Stimulated activated CD4-positive, alpha-beta T cell treated with anti-CD3 and anti-CD28 coated beads, Interleukin-1b, Interleukin-23, amount 100 ng/mL, for 1 hour (primary cell): ENCODE results near the gene ITPKB.
"Not testable (repeated sequence)": the region's sequence is repeated elsewhere in the genome, so short reads cannot be mapped to it uniquely, and the experiment has no call there.

Experiments
- DNase-seq, 2 donors: peaks; one replicate each; pipeline ENCODE4 v3.0.0-alpha.2; 2020; ENCODE audit warnings: low read depth in 2 of 2

Gene ITPKB

GRCh38 chr1:226603022-226603857, 135.8 kb downstream of the ITPKB start:
- DNase-seq = no peak

GRCh38 chr1:226602186-226603021, 136.7 kb downstream of the ITPKB start:
- DNase-seq = no peak

DNA sequence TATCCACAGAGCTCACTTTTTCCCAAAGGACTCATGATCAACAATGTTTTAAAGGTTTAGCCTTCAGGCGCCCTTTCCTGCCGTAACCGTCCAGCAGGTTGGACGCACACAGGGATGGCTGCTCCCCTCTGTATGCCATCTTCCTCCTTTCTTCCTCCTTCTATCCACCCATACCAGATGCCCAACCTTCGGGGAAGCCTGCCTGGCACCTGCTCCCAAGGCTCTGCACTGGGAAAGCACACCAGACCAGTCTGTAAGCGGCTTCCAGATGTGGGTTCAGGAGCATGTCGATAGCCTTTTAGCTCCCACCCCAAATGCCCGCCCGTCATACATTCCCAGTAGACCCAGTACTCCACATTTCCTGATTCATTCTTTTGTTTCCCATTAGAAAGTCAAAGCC, 137.6 kb downstream of the ITPKB start:
- no peak for DNase-seq

- DNase-seq = no peak
Measured at GRCh38 chr1:226600254-226600653, 138.8 kb downstream of the ITPKB start.

- no peak for DNase-seq
Measured at GRCh38 chr1:226599636-226600238, 139.3 kb downstream of the ITPKB start.

GRCh38 chr1:226598955-226599354, 140.1 kb downstream of the ITPKB start:
- not testable (repeated sequence) for DNase-seq

- no peak for DNase-seq
Measured at GRCh38 chr1:226598455-226598849, 140.6 kb downstream of the ITPKB start.

- DNase-seq = no peak
Measured at GRCh38 chr1:226597616-226598454, 141.2 kb downstream of the ITPKB start.

GRCh38 chr1:226596531-226597165, 142.4 kb downstream of the ITPKB start:
- no peak for DNase-seq

GRCh38 chr1:226593541-226593940, 145.5 kb downstream of the ITPKB start:
- no peak for DNase-seq

- no peak for DNase-seq
Measured at GRCh38 chr1:226590614-226591013, 148.5 kb downstream of the ITPKB start.

DNA sequence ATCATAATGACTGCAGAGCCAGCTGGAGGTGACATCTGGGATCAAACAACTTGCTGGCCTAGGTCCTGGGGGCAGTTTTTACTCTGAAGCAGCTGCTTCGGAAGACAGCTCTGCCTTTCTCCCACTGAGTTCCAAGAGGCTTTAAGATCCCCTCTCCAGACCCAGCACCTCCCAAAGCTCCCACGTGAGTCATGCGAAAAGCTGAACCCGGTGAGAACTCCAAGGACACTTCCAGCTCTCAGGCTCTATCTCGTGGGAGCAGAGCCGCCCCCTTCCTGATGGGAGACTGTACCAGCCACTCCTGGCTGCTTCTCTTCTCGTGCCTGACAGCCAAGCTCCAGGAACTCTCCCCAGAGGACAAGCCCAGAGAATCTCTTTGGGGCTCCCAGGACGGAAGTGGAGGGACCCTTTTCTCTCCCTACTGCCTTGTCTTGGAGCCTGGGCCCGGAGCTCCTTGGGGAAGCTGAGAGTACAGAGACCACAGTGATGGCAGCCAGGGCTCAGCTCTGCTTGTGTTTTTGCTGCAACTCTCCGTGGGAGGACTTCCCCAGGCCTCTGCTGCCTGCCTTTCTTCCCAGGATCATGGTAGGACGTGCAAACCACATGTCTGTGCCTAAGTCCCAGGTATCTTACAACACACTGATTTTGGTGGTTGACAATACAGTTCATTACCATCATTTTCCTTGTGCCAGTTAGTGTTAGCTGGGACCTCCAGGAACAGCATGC, 149.9 kb downstream of the ITPKB start:
- DNase-seq = no peak

GRCh38 chr1:226588484-226588883, 150.6 kb downstream of the ITPKB start:
- no peak for DNase-seq

GRCh38 chr1:226586650-226587422, 152.2 kb downstream of the ITPKB start:
- no peak for DNase-seq

DNA sequence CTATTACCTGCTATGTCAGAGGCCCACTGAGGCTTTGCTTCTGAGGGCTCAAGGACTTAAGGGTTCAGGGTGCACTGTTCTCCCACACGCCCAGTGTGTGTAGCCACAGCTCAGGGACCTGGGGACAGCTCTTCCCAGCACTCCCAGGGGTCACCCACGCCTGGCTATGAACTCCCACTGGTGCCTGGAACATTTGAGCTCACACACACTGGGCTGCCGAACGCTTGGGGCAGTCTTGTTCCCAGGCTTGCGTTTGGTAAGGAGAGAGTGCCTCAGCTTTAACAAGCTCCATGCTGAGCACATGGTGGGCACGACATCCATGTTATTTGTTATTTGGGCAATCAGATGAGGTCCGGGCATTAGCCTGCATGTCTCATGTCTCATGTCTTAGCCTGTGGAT, 153.0 kb downstream of the ITPKB start:
- no peak for DNase-seq

- DNase-seq = no peak
Measured at GRCh38 chr1:226584164-226584563, 154.9 kb downstream of the ITPKB start.

GRCh38 chr1:226582966-226583365, 156.1 kb downstream of the ITPKB start:
- DNase-seq = no peak
